IMR-90 (cell line): Measurements from ENCODE around the gene ENOX1. TPM values are rescaled to one million over a fixed set of nuclear protein-coding genes. Genes with fewer than 3 reads are reported as not detected.

Source experiments
- ATAC-seq: fragments of 200-7000 bp; cut with Tn5 transposase; 2 replicates; pipeline ENCODE4 v1.9.1; 2020; ENCODE audit warnings: low read depth, mild to moderate bottlenecking, moderate library complexity
- BruUV-seq: library from RNA; stranded (reverse); fragments of 400-500 nt; replicated peaks from 2 replicates; lab custom pipeline; 2021; lab: Mats Ljungman, UMichigan
- CTCF ChIA-PET: fragments of 300-600 bp; formaldehyde crosslinking; extraction: SDS; loops from one replicate; lab custom pipeline; 2021; ENCODE audit warnings: antibody characterized with exemption; lab: Yijun Ruan, JAX
- POLR2A ChIA-PET: fragments of 300-600 bp; sonication (Branson Sonifier 250); formaldehyde crosslinking; loops from one replicate; lab custom pipeline; 2022; ENCODE audit warnings: antibody characterized with exemption; ENCODE audit not compliant: unreplicated experiment; lab: Charles Lee
- DNase-seq: peaks from one replicate; pipeline ENCODE4 v3.0.0; 2013
- H2AFZ ChIP-seq: replicated peaks from 2 replicates; pipeline ENCODE3; 2013; ENCODE audit warnings: low read length, mild to moderate bottlenecking; ENCODE audit not compliant: poor library complexity
- H2AK5ac ChIP-seq: 2 replicates; pipeline ENCODE4 v1.6.1; 2013; ENCODE audit warnings: low read depth, low read length, inconsistent platforms
- H2AK9ac ChIP-seq: replicated peaks from 2 replicates; pipeline ENCODE3; 2013; ENCODE audit warnings: mild to moderate bottlenecking, low read depth, low read length, moderate library complexity; ENCODE audit not compliant: poor library complexity
- H2BK120ac ChIP-seq: 2 replicates; pipeline ENCODE4 v1.6.1; 2013; ENCODE audit warnings: low read depth, low read length, inconsistent platforms
- H2BK15ac ChIP-seq: 3 replicates; pipeline ENCODE4 v1.6.1; 2013; ENCODE audit warnings: low read depth, low read length, inconsistent platforms
- H2BK20ac ChIP-seq: 2 replicates; pipeline ENCODE4 v1.6.1; 2013; ENCODE audit warnings: low read depth, mild to moderate bottlenecking, inconsistent platforms, low read length, moderate library complexity
- H2BK5ac ChIP-seq: 2 replicates; pipeline ENCODE4 v1.6.1; 2013; ENCODE audit warnings: mild to moderate bottlenecking, low read depth, low read length, inconsistent platforms; ENCODE audit not compliant: poor library complexity, severe bottlenecking
- H3K14ac ChIP-seq: replicated peaks from 2 replicates; pipeline ENCODE4 v1.6.1; 2013; ENCODE audit warnings: low read depth, low read length, inconsistent platforms
- H3K18ac ChIP-seq: 2 replicates; pipeline ENCODE4 v1.6.1; 2013; ENCODE audit warnings: low read depth, low read length, control low read depth
- H3K23ac ChIP-seq: 2 replicates; pipeline ENCODE4 v1.6.1; 2013; ENCODE audit warnings: low read depth, low read length, inconsistent platforms
- H3K27ac ChIP-seq: 2 replicates; pipeline ENCODE4 v1.5.1; 2013; ENCODE audit warnings: mild to moderate bottlenecking, control low read depth, low read length; ENCODE audit not compliant: insufficient read depth
- H3K27me3 ChIP-seq: 2 replicates; pipeline ENCODE4 v1.6.1; 2013; ENCODE audit warnings: low read length; ENCODE audit not compliant: control insufficient read depth, insufficient read depth
- H3K36me3 ChIP-seq: 2 replicates; pipeline ENCODE4 v1.6.1; 2013; ENCODE audit warnings: low read length, mixed read lengths; ENCODE audit not compliant: control insufficient read depth, insufficient read depth
- H3K4ac ChIP-seq: 2 replicates; pipeline ENCODE4 v1.6.1; 2013; ENCODE audit warnings: low read depth, low read length, inconsistent platforms
- H3K4me1 ChIP-seq: 2 replicates; pipeline ENCODE4 v1.6.1; 2013; ENCODE audit warnings: low read length, mixed read lengths; ENCODE audit not compliant: control insufficient read depth, insufficient read depth
- H3K4me2 ChIP-seq: 2 replicates; pipeline ENCODE4 v1.6.1; 2013; ENCODE audit warnings: low read depth, mild to moderate bottlenecking, control low read depth, low read length, moderate library complexity
- H3K4me3 ChIP-seq: 2 replicates; pipeline ENCODE4 v1.5.1; 2013; ENCODE audit warnings: low read depth, mild to moderate bottlenecking, control low read depth, low read length, moderate library complexity; ENCODE audit not compliant: insufficient read depth
- H3K56ac ChIP-seq: 2 replicates; pipeline ENCODE4 v1.6.1; 2013; ENCODE audit warnings: low read length, inconsistent platforms; ENCODE audit not compliant: insufficient read depth; ENCODE audit errors: extremely low read depth
- H3K79me1 ChIP-seq, 2 experiments: 2 replicates each; pipeline ENCODE4 v1.6.1; 2013; ENCODE audit warnings: low read length in 2 of 2, inconsistent platforms in 1 of 2, low read depth in 1 of 2
- H3K9ac ChIP-seq: 2 replicates; pipeline ENCODE4 v1.6.1; 2013; ENCODE audit warnings: low read depth, low read length, control low read depth
- H3K9me1 ChIP-seq: 2 replicates; pipeline ENCODE4 v1.6.1; 2013; ENCODE audit warnings: low read length, inconsistent platforms; ENCODE audit not compliant: insufficient read depth
- H3K9me3 ChIP-seq: 2 replicates; pipeline ENCODE4 v1.6.1; 2013; ENCODE audit warnings: low read length; ENCODE audit not compliant: control insufficient read depth, insufficient read depth
- H4K20me1 ChIP-seq: 2 replicates; pipeline ENCODE4 v1.6.1; 2013; ENCODE audit warnings: low read length, inconsistent platforms; ENCODE audit not compliant: insufficient read depth
- H4K5ac ChIP-seq: 2 replicates; pipeline ENCODE4 v1.6.1; 2013; ENCODE audit warnings: mild to moderate bottlenecking, low read depth, low read length, control low read depth
- H4K8ac ChIP-seq, 2 experiments: 2 replicates each; pipeline ENCODE4 v1.6.1; 2013; ENCODE audit warnings: low read depth in 2 of 2, low read length in 2 of 2, control low read depth in 1 of 2, inconsistent platforms in 1 of 2
- H4K91ac ChIP-seq: 2 replicates; pipeline ENCODE4 v1.6.1; 2013; ENCODE audit warnings: low read depth, low read length, inconsistent platforms; ENCODE audit not compliant: insufficient read depth
- BHLHE40 ChIP-seq: fragments of 150-350 bp; IDR thresholded peaks from 2 replicates; pipeline ENCODE4 v1.6.1; 2016; ENCODE audit warnings: mild to moderate bottlenecking, low read depth, low read length
- CEBPB ChIP-seq: IDR thresholded peaks from 2 replicates; pipeline ENCODE4 v1.6.1; 2012; ENCODE audit warnings: low read depth, low read length, improper control_type of control experiment
- CHD1 ChIP-seq: IDR thresholded peaks from 2 replicates; pipeline ENCODE4 v1.6.1; 2012; ENCODE audit warnings: low read depth, low read length, improper control_type of control experiment
- CTCF ChIP-seq: conservative IDR thresholded peaks from 2 replicates; pipeline ENCODE4 v1.5.1; 2012; ENCODE audit warnings: mild to moderate bottlenecking, low read depth, low read length, improper control_type of control experiment
- ELK1 ChIP-seq: fragments of 150-350 bp; IDR thresholded peaks from 2 replicates; pipeline ENCODE4 v1.6.1; 2016; ENCODE audit warnings: low read depth, mild to moderate bottlenecking, low read length, moderate library complexity, borderline replicate concordance
- FOS ChIP-seq: fragments of 150-350 bp; IDR thresholded peaks from 2 replicates; pipeline ENCODE4 v1.6.1; 2016; ENCODE audit warnings: low read depth, low read length
- MAFK ChIP-seq: IDR thresholded peaks from 2 replicates; pipeline ENCODE4 v1.6.1; 2012; ENCODE audit warnings: low read depth, low read length, improper control_type of control experiment
- MAZ ChIP-seq: IDR thresholded peaks from 2 replicates; pipeline ENCODE4 v1.6.1; 2012; ENCODE audit warnings: low read depth, mild to moderate bottlenecking, low read length, improper control_type of control experiment, moderate library complexity, borderline replicate concordance
- MXI1 ChIP-seq: IDR thresholded peaks from 2 replicates; pipeline ENCODE4 v1.6.1; 2012; ENCODE audit warnings: low read depth, mild to moderate bottlenecking, low read length, moderate library complexity, borderline replicate concordance
- NFE2L2 ChIP-seq: fragments of 150-350 bp; IDR thresholded peaks from 2 replicates; pipeline ENCODE4 v1.6.1; 2016; ENCODE audit warnings: low read depth, mild to moderate bottlenecking, low read length
- POLR2A ChIP-seq: IDR thresholded peaks from 2 replicates; pipeline ENCODE4 v1.6.1; 2012; ENCODE audit warnings: mild to moderate bottlenecking, low read depth, low read length
- RAD21 ChIP-seq: IDR thresholded peaks from 2 replicates; pipeline ENCODE4 v1.6.1; 2012; ENCODE audit warnings: low read length, improper control_type of control experiment
- RCOR1 ChIP-seq: IDR thresholded peaks from 2 replicates; pipeline ENCODE4 v1.6.1; 2012; ENCODE audit warnings: mild to moderate bottlenecking, low read length, improper control_type of control experiment; ENCODE audit not compliant: insufficient replicate concordance
- RFX5 ChIP-seq: IDR thresholded peaks from 2 replicates; pipeline ENCODE4 v1.8.0; 2012; ENCODE audit warnings: low read depth, mild to moderate bottlenecking, low read length, moderate library complexity
- SMC3 ChIP-seq: fragments of 150-350 bp; IDR thresholded peaks from 2 replicates; pipeline ENCODE4 v1.6.1; 2016; ENCODE audit warnings: low read depth, mild to moderate bottlenecking, antibody characterized with exemption, low read length, moderate library complexity
- USF2 ChIP-seq: fragments of 150-350 bp; IDR thresholded peaks from 2 replicates; pipeline ENCODE4 v1.6.1; 2017; ENCODE audit warnings: mild to moderate bottlenecking, antibody characterized with exemption, low read length, low read depth
- WGBS, 2 experiments: methylation state at CpG; one replicate each; pipeline versions ENCODE4 v1.1.5 to v1.1.7; 2013; ENCODE audit warnings: missing lambda C conversion rate in 2 of 2; ENCODE audit not compliant: insufficient read length in 1 of 2; ENCODE audit errors: extremely low coverage in 2 of 2; 5-methylcytosine and 5-hydroxymethylcytosine counted together
- dilution Hi-C: fragments of 300-500 bp; cut with HindIII; formaldehyde crosslinking; loops from one replicate; pipeline ENCODE4 v1.14.3; 2018; ENCODE audit warnings: low sequenced_read_pairs; ENCODE audit not compliant: unreplicated experiment
- in situ Hi-C: fragments of 300-500 bp; cut with MboI; formaldehyde crosslinking; loops from 3 replicates; pipeline ENCODE4 v1.14.3; 2019; ENCODE audit warnings: low sequenced_read_pairs, inconsistent platforms, mixed read lengths
- intact Hi-C: fragments of 100-400 bp; cut with micrococcal nuclease; formaldehyde crosslinking; loops from 2 replicates; pipeline ENCODE4 v1.10.0; 2022
- polyA plus RNA-seq, 3 experiments: library from polyadenylated mRNA; depleted of rRNA; stranded (reverse); fragments of >200 nt; gene quantifications; 2 replicates each; pipeline ENCODE4 v1.2.3, GENCODE V29; 2012; ENCODE audit warnings: low replicate concordance in 1 of 3
- total RNA-seq: library from RNA; depleted of rRNA; stranded (reverse); fragments of >200 nt; gene quantifications from 2 replicates; pipeline ENCODE4 v1.2.3, GENCODE V29; 2012

The ENOX1 gene
- total and polyA plus RNA-seq, 2 of the 4 experiments (the other 2 are of a cell fraction) = 0.99 to 1.3 TPM

GRCh38 chr13:43761616-43762315 is 25.0 kb downstream of the ENOX1 start:
- Histone ChIP-seq H3K27ac (no peak overlapping the region), H3K79me1 (no peaks in the 10 kb centered on the region)
- BruUV-seq = no TSS peak

More at GRCh38 chr13:43761616-43762315, 25.0 kb downstream of the ENOX1 start:
- Histone ChIP-seq H2AK5ac (no peak overlapping the region), H3K9me1 (0 out of 2 replicates have a peak, but pooled peaks cover 4% of the 10 kb centered on the region), H4K8ac (no peak overlapping the region), H3K56ac (no peak overlapping the region), H4K5ac (no peak overlapping the region), H2BK15ac (no peak overlapping the region), H2BK20ac (no peak overlapping the region), H3K4ac (no peak overlapping the region), H3K23ac (no peak overlapping the region), H4K91ac (no peak overlapping the region), H3K9me3 (no peaks in the 10 kb centered on the region), H3K27me3 (peaks cover 1% of the 10 kb centered on the region; the same call in 1 of the 2 replicates), H2BK120ac (no peak overlapping the region), H2BK5ac (no peak overlapping the region), H3K4me1 (no peaks in the 10 kb centered on the region), H3K4me3 (no peak overlapping the region), H3K9ac (no peak overlapping the region), H2AK9ac (no peak overlapping the region), H3K18ac (no peak overlapping the region), H4K20me1 (no peaks in the 10 kb centered on the region), H2AFZ (no peak overlapping the region), H3K36me3 (no peaks in the 10 kb centered on the region), H3K4me2 (no peak overlapping the region), H3K14ac (no peak overlapping the region)
- DNase-seq (no peak), ATAC-seq (no peak)
- TF ChIP-seq USF2 = no peak
- no peak for TF ChIP-seq MAZ
- TF ChIP-seq MXI1 = no peak
- no peak for TF ChIP-seq MAFK
- no peak for TF ChIP-seq RCOR1
- TF ChIP-seq RAD21 = no peak
- no peak for TF ChIP-seq NFE2L2
- TF ChIP-seq RFX5 = no peak
- no peak for TF ChIP-seq CHD1
- no peak for TF ChIP-seq CTCF
- no peak for TF ChIP-seq FOS
- TF ChIP-seq POLR2A = no peak
- no peak for TF ChIP-seq SMC3
- TF ChIP-seq BHLHE40 = no peak
- no peak for TF ChIP-seq CEBPB
- TF ChIP-seq ELK1 = no peak
- intact Hi-C loops = no loop called here
- dilution Hi-C loops = no loop called here
- CTCF ChIA-PET = no interaction called here
- POLR2A ChIA-PET = no interaction called here
- WGBS, 2 experiments = no CpG with 5 or more reads among the region's 4 CpGs
- in situ Hi-C loops = no loop called here
